Measurements from ENCODE around the gene CRIM1.

The CRIM1 gene

GRCh38 chr2:36337354-36337753 is 18.2 kb upstream of the CRIM1 start:
- no peak overlapping the region for H2BK12ac ChIP-seq (ENCODE audit: low read length)
- H3K4me3 ChIP-seq (ENCODE audit: low read length in 2 of 2), result no peak overlapping the region
- no peak overlapping the region for H4K8ac ChIP-seq (ENCODE audit: low read depth, low read length)
- H3K4ac ChIP-seq (ENCODE audit: low read length), result no peak overlapping the region
- no peak overlapping the region for H2BK15ac ChIP-seq (ENCODE audit: low read length)
- no peak overlapping the region for H3K9ac ChIP-seq (ENCODE audit: low read depth, low read length, poor library complexity)
- no peaks in the 10 kb centered on the region for H3K27me3 ChIP-seq (ENCODE audit: control insufficient read depth in 3 of 3, insufficient read depth in 3 of 3, low read depth in 1 of 3, low read length in 3 of 3)
- H2AFZ ChIP-seq (ENCODE audit: low read length), result no peak overlapping the region
- H3K9me3 ChIP-seq (replicated peaks in 1 of 2; ENCODE audit: control insufficient read depth in 2 of 2, insufficient read depth in 1 of 2, low read depth in 1 of 2, low read length in 2 of 2), result no peaks in the 10 kb centered on the region
- no peak overlapping the region for H2BK120ac ChIP-seq (ENCODE audit: low read depth, low read length)
- no peak overlapping the region for H3K4me2 ChIP-seq (ENCODE audit: insufficient read depth, low read length, poor library complexity, severe bottlenecking)
- H3K79me1 ChIP-seq (ENCODE audit: low read depth, low read length), result no peaks in the 10 kb centered on the region
- no peak overlapping the region for H3K18ac ChIP-seq (ENCODE audit: low read length)
- no peaks in the 10 kb centered on the region for H3K36me3 ChIP-seq (replicated peaks in 1 of 2; ENCODE audit: control insufficient read depth in 2 of 2, insufficient read depth in 2 of 2, low read length in 2 of 2)
- H4K91ac ChIP-seq (ENCODE audit: low read depth, low read length, poor library complexity), result no peak overlapping the region
- H3K23ac ChIP-seq (ENCODE audit: low read depth, low read length, poor library complexity), result no peak overlapping the region
- no peak overlapping the region for H3K14ac ChIP-seq (ENCODE audit: low read length)
- H3K27ac ChIP-seq (replicated peaks; ENCODE audit: low read length), result no peak overlapping the region
- no peak overlapping the region for H2BK5ac ChIP-seq (ENCODE audit: low read length)
- no peaks in the 10 kb centered on the region for H3K4me1 ChIP-seq (ENCODE audit: control insufficient read depth in 2 of 2, insufficient read depth in 1 of 2, low read depth in 1 of 2, low read length in 2 of 2)
- no peak for DNase-seq (ENCODE audit: low spot score)
- H2AK5ac ChIP-seq (ENCODE audit: low read depth, low read length), result no peak overlapping the region

- DNase-seq (ENCODE audit: low spot score), result no peak
- H2AFZ ChIP-seq (ENCODE audit: low read length), result no peak overlapping the region
- H3K36me3 ChIP-seq (replicated peaks in 1 of 2; ENCODE audit: control insufficient read depth in 2 of 2, insufficient read depth in 2 of 2, low read length in 2 of 2), result no peaks in the 10 kb centered on the region
- no peak overlapping the region for H2BK120ac ChIP-seq (ENCODE audit: low read depth, low read length)
- no peaks in the 10 kb centered on the region for H3K4me1 ChIP-seq (ENCODE audit: control insufficient read depth in 2 of 2, insufficient read depth in 1 of 2, low read depth in 1 of 2, low read length in 2 of 2)
- H3K9ac ChIP-seq (ENCODE audit: low read depth, low read length, poor library complexity), result no peak overlapping the region
- H3K9me3 ChIP-seq (replicated peaks in 1 of 2; ENCODE audit: control insufficient read depth in 2 of 2, insufficient read depth in 1 of 2, low read depth in 1 of 2, low read length in 2 of 2), result no peaks in the 10 kb centered on the region
- no CpG with 5 or more reads among the region's 3 CpGs for WGBS, 2 donors (ENCODE audit: extremely low coverage in 2 of 2, insufficient read length in 2 of 2, insufficient replicate concordance in 1 of 2)
- H3K18ac ChIP-seq (ENCODE audit: low read length), result no peak overlapping the region
- no peak overlapping the region for H2AK5ac ChIP-seq (ENCODE audit: low read depth, low read length)
- H3K79me1 ChIP-seq (ENCODE audit: low read depth, low read length), result no peaks in the 10 kb centered on the region
- no peak overlapping the region for H2BK5ac ChIP-seq (ENCODE audit: low read length)
- H3K4me3 ChIP-seq (ENCODE audit: low read length in 2 of 2), result no peak overlapping the region
- no peak overlapping the region for H3K4ac ChIP-seq (ENCODE audit: low read length)
- no peak overlapping the region for H4K8ac ChIP-seq (ENCODE audit: low read depth, low read length)
- H3K27ac ChIP-seq (replicated peaks; ENCODE audit: low read length), result no peak overlapping the region
- H3K23ac ChIP-seq (ENCODE audit: low read depth, low read length, poor library complexity), result no peak overlapping the region
- no peak overlapping the region for H4K91ac ChIP-seq (ENCODE audit: low read depth, low read length, poor library complexity)
- H3K14ac ChIP-seq (ENCODE audit: low read length), result no peak overlapping the region
- H3K27me3 ChIP-seq (ENCODE audit: control insufficient read depth in 3 of 3, insufficient read depth in 3 of 3, low read depth in 1 of 3, low read length in 3 of 3), result no peaks in the 10 kb centered on the region
- H3K4me2 ChIP-seq (ENCODE audit: insufficient read depth, low read length, poor library complexity, severe bottlenecking), result no peak overlapping the region
- no peak overlapping the region for H2BK15ac ChIP-seq (ENCODE audit: low read length)
- no peak overlapping the region for H2BK12ac ChIP-seq (ENCODE audit: low read length)
Measured at GRCh38 chr2:36338124-36338826, 17.3 kb upstream of the CRIM1 start.

- H2BK120ac ChIP-seq (ENCODE audit: low read depth, low read length), result no peak overlapping the region
- H3K27ac ChIP-seq (replicated peaks; ENCODE audit: low read length), result no peak overlapping the region
- no peak overlapping the region for H2AFZ ChIP-seq (ENCODE audit: low read length)
- no peak overlapping the region for H3K23ac ChIP-seq (ENCODE audit: low read depth, low read length, poor library complexity)
- no peak for DNase-seq (ENCODE audit: low spot score)
- no peak overlapping the region for H3K14ac ChIP-seq (ENCODE audit: low read length)
- no peaks in the 10 kb centered on the region for H3K9me3 ChIP-seq (replicated peaks in 1 of 2; ENCODE audit: control insufficient read depth in 2 of 2, insufficient read depth in 1 of 2, low read depth in 1 of 2, low read length in 2 of 2)
- H2BK15ac ChIP-seq (ENCODE audit: low read length), result no peak overlapping the region
- H3K4me1 ChIP-seq (ENCODE audit: control insufficient read depth in 2 of 2, insufficient read depth in 1 of 2, low read depth in 1 of 2, low read length in 2 of 2), result no peaks in the 10 kb centered on the region
- H3K18ac ChIP-seq (ENCODE audit: low read length), result no peak overlapping the region
- WGBS, 2 donors (ENCODE audit: extremely low coverage in 2 of 2, insufficient read length in 2 of 2, insufficient replicate concordance in 1 of 2), result no CpG with 5 or more reads among the region's 1 CpG
- H3K4ac ChIP-seq (ENCODE audit: low read length), result no peak overlapping the region
- H3K36me3 ChIP-seq (replicated peaks in 1 of 2; ENCODE audit: control insufficient read depth in 2 of 2, insufficient read depth in 2 of 2, low read length in 2 of 2), result no peaks in the 10 kb centered on the region
- H2BK5ac ChIP-seq (ENCODE audit: low read length), result no peak overlapping the region
- no peak overlapping the region for H4K8ac ChIP-seq (ENCODE audit: low read depth, low read length)
- H3K4me3 ChIP-seq (ENCODE audit: low read length in 2 of 2), result no peak overlapping the region
- no peak overlapping the region for H3K4me2 ChIP-seq (ENCODE audit: insufficient read depth, low read length, poor library complexity, severe bottlenecking)
- H2AK5ac ChIP-seq (ENCODE audit: low read depth, low read length), result no peak overlapping the region
- no peak overlapping the region for H3K9ac ChIP-seq (ENCODE audit: low read depth, low read length, poor library complexity)
- H3K27me3 ChIP-seq (ENCODE audit: control insufficient read depth in 3 of 3, insufficient read depth in 3 of 3, low read depth in 1 of 3, low read length in 3 of 3), result peaks cover 0 to under 1% (median 0%) of the 10 kb centered on the region in 3 experiments
- H3K79me1 ChIP-seq (ENCODE audit: low read depth, low read length), result no peaks in the 10 kb centered on the region
- no peak overlapping the region for H2BK12ac ChIP-seq (ENCODE audit: low read length)
- no peak overlapping the region for H4K91ac ChIP-seq (ENCODE audit: low read depth, low read length, poor library complexity)
Measured at GRCh38 chr2:36338827-36339145, 16.8 kb upstream of the CRIM1 start.

GRCh38 chr2:36339607-36340218 is 15.9 kb upstream of the CRIM1 start:
- Histone ChIP-seq H3K9ac (ENCODE audit: low read depth, low read length, poor library complexity) (no peak overlapping the region), H3K27ac (replicated peaks; ENCODE audit: low read length) (no peak overlapping the region), H2BK120ac (ENCODE audit: low read depth, low read length) (no peak overlapping the region), H3K14ac (ENCODE audit: low read length) (no peak overlapping the region), H3K79me1 (ENCODE audit: low read depth, low read length) (no peaks in the 10 kb centered on the region), H3K9me3 (replicated peaks in 1 of 2; ENCODE audit: control insufficient read depth in 2 of 2, insufficient read depth in 1 of 2, low read depth in 1 of 2, low read length in 2 of 2) (no peaks in the 10 kb centered on the region), H2BK5ac (ENCODE audit: low read length) (no peak overlapping the region), H2AK5ac (ENCODE audit: low read depth, low read length) (no peak overlapping the region), H4K91ac (ENCODE audit: low read depth, low read length, poor library complexity) (no peak overlapping the region), H3K4me3 (ENCODE audit: low read length in 2 of 2) (no peak overlapping the region), H2AFZ (ENCODE audit: low read length) (no peak overlapping the region), H3K23ac (ENCODE audit: low read depth, low read length, poor library complexity) (no peak overlapping the region), H3K27me3 (ENCODE audit: control insufficient read depth in 3 of 3, insufficient read depth in 3 of 3, low read depth in 1 of 3, low read length in 3 of 3) (peaks cover 0 to 3% (median 0%) of the 10 kb centered on the region in 3 experiments), H2BK15ac (ENCODE audit: low read length) (no peak overlapping the region), H2BK12ac (ENCODE audit: low read length) (no peak overlapping the region), H3K18ac (ENCODE audit: low read length) (no peak overlapping the region), H4K8ac (ENCODE audit: low read depth, low read length) (no peak overlapping the region), H3K36me3 (replicated peaks in 1 of 2; ENCODE audit: control insufficient read depth in 2 of 2, insufficient read depth in 2 of 2, low read length in 2 of 2) (no peaks in the 10 kb centered on the region), H3K4me2 (ENCODE audit: insufficient read depth, low read length, poor library complexity, severe bottlenecking) (no peak overlapping the region), H3K4me1 (ENCODE audit: control insufficient read depth in 2 of 2, insufficient read depth in 1 of 2, low read depth in 1 of 2, low read length in 2 of 2) (no peaks in the 10 kb centered on the region), H3K4ac (ENCODE audit: low read length) (no peak overlapping the region)
- DNase-seq (ENCODE audit: low spot score), result no peak
- WGBS, 2 donors (ENCODE audit: extremely low coverage in 2 of 2, insufficient read length in 2 of 2, insufficient replicate concordance in 1 of 2), result no CpG with 5 or more reads among the region's 6 CpGs
